NK-92 treated with Interleukin-12 subunit alpha and Interleukin-12 subunit beta, amount 100 ng/mL, for 24 hours (cell line): ENCODE results near the gene EXOSC1.
"Not testable (repeated sequence)": the region's sequence is repeated elsewhere in the genome, so short reads cannot be mapped to it uniquely, and the experiment has no call there.

Experiments used
- DNase-seq: peaks from one replicate; lab custom pipeline; 2025; lab: John Stamatoyannopoulos, UW

The EXOSC1 gene, protein sequence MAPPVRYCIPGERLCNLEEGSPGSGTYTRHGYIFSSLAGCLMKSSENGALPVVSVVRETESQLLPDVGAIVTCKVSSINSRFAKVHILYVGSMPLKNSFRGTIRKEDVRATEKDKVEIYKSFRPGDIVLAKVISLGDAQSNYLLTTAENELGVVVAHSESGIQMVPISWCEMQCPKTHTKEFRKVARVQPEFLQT

DNA sequence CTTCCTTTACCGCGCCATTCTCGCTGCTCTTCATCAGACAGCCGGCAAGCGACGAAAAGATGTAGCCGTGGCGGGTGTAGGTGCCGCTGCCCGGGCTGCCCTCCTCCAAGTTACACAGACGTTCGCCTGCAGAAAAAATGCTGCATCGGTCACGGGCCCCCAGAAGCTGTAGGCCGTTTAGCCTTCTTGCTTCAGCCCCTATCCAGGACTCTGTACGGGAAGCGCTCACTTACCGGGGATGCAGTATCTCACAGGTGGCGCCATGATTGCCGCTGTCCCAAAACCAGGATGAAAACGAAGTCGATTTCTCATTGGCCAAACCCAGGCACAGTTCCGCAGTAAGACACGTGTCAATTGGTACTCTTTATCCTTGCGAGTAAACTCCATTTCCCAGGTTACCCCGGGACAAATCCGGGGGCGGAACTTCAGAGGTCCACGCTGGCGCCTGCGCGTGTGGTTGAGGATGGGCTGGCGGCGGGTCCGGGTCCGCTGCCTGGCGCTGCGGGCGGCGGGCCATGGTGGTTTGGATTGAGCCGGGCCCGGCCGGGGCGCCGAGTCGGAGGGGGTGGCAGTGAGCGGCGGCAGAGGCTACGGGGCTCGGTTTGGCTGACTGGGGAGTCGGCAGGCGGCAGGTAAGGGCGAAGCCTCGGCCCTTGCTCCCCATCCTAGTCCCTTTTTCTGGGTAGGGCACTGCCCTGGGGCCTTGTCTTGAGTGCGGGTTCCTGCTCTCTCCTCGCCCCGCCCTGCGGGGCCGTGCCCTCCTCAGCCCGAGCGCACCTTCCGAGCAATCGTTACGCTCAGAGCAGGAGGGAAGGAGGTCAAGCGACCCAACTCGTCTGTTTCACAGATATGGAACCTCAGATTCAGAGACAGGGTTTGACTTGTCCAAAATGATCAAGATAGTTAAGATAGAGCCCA lies at the start of gene EXOSC1, which contains the start of gene ZDHHC16:
TSS of gene EXOSC1 (minus strand) at position 285 of the 918 bp plus-strand sequence. CDS start at position 264, 21 bp downstream.
TSS of gene ZDHHC16 (plus strand) at position 454 of the 918 bp plus-strand sequence. CDS start 5,501 bp downstream, outside the sequence.
- DNase-seq = peak; percentile 85

DNA sequence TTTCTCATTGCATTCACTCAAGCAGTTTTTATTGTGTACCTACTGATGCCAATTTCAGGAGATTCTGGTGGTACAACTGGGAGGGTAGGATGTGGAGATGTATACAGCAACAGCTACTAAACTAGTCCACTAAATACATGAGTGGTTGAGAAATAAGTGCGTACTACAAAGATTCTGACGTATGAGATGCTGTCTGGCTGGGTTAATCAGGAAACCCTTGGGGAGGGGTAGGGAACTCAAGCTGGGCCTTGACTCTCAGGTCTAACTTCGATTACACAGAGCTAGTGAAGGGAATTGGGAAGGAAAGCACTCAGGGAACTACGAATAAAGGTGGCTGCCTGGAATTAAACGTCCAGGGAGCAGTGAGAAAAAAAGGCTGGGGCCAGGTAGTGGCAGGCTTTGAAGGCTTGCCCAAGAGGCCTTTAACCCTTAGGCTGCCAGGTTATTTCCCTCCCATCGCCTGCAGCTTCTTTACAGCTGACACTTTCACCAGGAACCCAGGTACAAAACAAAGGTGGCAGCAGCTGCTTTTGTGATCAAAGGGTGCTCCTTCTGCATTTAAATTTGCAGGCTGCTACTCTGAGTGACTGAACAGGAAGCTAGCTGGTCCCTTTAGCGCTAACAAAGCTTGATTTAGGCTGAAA lies 49.2 kb upstream of the EXOSC1 start:
- DNase-seq = no peak

DNA sequence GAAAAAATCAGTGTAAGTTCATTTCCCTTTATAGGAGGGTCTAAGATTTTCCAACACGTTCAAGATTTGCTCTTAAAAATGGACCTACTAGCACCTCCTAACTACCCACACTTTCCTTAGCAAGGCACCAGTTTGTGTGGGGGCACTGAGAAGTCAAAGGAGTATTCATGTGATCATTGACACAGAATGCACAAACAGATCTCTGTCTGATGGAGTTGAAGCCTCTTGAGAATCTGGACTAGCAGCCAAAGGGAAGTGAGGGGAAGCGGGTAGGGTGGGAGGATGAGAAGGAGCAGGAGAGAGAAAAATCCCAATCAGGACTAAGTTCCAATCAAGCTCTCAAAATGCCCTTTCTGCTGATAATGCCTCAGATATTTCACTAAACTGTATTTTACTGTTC lies 48.3 kb upstream of the EXOSC1 start:
- no peak for DNase-seq

DNA sequence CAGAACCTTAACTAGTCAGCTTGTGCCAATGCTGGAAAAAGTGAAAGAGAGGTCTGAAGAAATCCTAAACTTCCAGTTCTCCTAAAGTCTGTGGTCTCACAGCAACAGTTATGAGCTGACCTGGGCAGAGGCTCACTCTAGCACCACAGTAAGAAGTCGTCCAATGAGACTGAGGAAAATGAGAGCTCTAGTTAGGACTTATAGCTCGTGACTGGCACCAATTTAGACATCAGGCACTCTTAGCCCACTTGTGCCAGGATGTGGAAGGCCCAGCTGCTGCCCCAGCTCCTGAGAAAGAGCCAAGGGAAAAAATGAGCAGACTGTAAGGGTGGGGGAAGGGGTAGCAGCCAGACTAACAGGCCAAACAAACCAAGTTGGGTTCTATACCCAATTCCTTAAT lies 44.8 kb upstream of the EXOSC1 start:
- no peak for DNase-seq

DNA sequence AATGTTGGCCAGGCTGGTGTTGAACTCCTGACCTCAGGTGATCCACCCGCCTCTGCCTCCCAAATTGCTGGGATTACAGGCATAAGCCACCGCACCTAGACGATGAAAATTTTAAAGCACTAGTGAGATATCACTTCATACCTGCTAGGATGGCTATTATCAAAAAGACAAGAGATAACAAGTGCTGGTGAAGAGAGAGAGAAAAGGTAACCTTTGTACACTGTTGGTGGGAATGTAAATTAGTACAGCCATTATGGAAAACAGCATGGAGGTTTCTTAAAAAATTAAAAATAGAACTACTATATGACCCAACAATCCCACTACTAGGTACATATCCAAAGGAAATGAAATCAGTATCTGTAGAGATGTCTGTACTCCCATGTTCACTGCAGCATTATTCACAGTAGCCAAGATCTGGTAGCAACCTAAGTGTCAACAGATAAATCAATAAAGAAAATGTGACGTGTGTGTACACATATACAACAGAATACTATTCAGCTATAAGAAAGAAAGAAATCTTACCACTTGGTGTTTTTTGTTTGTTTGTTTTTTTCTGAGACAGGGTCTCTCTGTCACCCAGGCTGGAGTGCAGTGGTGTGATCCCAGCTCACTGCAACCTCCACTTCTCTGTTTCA lies 40.0 kb upstream of the EXOSC1 start:
- DNase-seq = no peak

GRCh38 chr10:97483921-97484320 lies 38.1 kb upstream of the EXOSC1 start:
- DNase-seq = no peak

DNA sequence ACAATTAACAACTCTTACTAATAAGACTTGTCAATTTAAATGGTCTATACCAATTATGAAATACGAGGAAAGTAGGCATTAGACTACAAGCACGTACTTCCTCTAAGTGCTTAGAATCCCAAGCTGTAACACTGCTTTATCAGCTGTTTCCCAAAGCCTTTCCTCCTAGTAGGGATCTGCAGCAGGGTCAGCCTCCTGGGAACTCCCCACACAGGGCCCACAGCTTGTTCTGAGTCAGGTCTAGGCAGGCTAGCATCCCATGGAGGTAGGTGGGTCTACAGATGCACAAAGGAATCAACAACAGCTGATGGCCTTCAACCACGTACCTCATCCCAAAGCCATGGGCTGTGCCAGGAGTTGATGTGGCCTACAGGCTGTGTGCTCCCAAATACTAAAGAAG lies 37.7 kb upstream of the EXOSC1 start:
- no peak for DNase-seq

DNA sequence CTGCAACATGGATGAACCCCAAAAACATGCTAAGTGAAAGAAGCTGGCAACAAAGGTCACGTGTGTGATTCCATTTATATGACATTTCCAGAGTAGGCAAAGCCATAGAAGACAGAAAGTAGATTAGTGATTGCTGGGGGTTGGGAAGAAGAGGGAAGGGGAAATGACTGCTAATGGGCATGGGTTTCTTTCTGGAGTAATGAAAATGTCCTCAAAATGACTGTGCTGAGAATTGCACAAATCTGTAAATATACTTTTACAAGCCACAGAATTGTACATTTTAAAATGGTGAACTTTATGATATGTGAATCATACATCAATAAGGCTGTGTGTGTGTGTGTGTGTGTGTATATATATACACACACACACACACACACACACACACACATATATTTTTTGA lies 36.6 kb upstream of the EXOSC1 start:
- no peak for DNase-seq

GRCh38 chr10:97481071-97481470 lies 35.3 kb upstream of the EXOSC1 start:
- no peak for DNase-seq

- DNase-seq = no peak
These were observed 34.1 kb upstream of the EXOSC1 start for GRCh38 chr10:97479939-97480338.

GRCh38 chr10:97479410-97479809 lies 33.6 kb upstream of the EXOSC1 start:
- not testable (repeated sequence) for DNase-seq

GRCh38 chr10:97475936-97476594 lies 30.3 kb upstream of the EXOSC1 start:
- DNase-seq = no peak

DNA sequence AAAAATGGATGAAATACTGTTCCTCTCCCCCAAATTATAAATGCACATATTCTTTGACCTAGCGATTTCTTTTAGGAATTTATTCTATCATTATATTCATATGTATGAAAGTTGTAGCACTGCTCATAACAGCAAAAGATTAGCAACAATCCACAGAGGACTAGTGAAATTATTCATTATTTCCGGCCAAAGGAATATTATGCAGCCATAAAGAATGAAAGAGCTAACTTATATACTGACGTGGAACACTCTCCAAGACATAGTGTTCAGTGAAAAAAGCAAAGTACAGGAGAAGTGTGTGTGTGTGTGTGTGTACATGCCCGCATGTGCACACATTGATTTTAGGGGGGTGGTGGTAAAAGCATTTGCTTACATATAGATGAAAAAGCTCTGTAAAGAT lies 29.1 kb upstream of the EXOSC1 start:
- no peak for DNase-seq

DNA sequence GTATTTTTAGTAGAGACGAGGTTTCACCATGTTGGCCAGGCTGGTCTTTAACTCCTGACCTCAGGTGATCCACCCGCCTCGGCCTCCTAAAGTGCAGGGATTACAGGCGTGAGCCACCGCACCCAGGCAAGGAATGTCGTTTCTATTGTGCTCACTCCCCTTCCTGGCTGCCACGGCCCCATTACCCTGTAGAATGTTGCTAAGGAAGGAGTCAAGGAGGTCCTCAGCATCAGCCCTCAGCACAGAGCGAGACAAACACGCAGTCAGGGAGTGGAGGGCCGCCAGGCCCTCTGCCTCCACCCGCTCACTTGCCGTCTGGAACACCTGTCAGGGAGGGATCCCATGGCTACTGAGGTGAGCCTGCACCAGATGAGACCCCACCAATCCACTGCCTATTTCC lies 23.0 kb upstream of the EXOSC1 start:
- not testable (repeated sequence) for DNase-seq

DNA sequence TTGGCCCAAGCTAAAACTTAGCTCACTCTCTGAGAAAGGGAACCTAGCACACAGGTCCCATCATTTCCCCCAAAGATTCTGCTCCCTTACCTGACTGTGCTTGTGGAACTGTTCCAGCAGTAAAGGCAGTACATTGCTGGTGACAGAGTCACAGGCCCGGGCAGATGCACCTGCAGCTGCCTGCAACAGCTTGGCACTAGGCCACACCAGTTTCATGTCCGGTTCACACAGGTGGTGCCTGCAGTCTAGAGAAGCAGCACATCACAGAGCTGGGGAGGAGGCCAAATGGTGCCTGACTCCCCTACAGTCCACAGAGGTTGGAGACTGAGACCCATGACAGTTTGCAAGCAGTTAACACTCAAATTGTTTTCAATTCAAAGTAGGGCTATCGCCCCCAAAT lies 22.4 kb upstream of the EXOSC1 start:
- no peak for DNase-seq

DNA sequence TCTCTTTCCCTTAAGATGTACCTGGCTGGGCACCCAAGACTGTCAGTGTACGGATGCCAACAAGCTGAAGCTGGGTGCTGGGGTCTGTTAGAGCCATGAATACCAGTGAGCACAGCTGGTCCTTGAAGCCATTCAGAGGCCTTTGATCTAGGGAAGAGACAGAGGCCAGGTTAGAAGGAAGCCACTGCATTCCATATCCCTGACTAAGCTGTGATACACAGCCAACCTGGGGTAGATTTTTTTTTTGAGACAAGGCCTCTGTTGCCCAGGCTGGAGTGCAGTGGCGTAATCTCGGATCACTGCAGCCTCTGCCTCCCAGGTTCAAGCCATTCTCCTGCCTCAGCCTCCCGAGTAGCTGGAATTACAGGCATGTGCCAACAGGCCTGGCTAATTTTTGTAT lies 20.9 kb upstream of the EXOSC1 start:
- no peak for DNase-seq

DNA sequence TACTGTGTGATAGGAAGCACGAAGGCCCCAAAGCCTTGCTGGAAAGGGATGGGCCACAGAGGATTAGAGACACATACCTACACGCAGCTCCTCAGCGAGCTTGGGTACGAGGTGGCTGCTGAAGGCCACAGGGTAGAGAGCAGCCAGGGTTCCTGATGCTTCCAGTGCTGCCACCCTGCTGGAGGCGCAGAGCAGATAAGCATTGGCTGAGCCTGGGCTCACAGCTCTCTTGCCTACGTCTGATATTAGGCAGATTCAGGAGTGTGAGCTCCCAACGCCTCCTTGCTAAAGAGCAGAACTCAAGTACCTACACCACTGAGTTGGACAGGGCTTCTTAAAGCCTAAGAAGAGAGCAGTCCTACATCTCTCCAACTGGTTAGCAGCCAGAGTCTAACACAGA lies 20.2 kb upstream of the EXOSC1 start:
- no peak for DNase-seq

- no peak for DNase-seq
These were observed 18.4 kb upstream of the EXOSC1 start for GRCh38 chr10:97464226-97464625.

DNA sequence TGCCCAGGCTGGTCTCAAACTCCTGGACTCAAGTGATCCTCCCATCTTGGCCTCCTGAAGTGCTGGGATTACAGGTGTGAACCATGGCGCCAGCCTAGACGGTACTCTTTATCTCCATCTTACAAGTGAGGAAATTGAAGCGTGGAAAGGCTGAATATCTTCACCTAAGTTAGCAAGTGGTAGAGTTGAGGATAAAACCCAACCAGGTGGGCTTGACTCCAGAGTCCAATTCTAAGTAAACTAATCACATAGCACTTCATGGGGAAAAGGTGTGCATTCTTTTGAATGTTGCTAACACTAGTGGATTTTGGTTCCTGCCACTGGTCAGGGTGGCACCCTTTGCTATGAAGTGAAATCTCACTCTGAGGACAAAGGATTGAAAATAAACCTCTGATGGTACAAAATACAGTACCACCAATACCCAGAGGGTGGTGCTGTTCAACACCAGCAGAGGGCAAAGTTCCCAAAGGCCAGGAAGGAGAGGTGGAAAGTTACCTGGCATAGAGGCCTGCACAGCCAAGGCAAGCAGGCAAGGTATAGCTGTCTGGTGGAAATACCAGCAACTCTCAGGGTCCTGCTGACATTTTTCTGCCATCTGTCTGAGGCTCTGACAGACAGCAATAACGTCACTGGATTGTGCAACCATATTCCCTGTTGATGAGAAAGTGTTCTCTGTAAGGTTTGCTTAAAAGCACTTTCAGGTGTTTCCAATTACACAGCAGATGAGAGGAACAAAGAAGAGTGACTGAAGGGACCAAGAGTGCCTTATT lies 17.7 kb upstream of the EXOSC1 start:
- DNase-seq = no peak

GRCh38 chr10:97462309-97462708 lies 16.5 kb upstream of the EXOSC1 start:
- DNase-seq = no peak

DNA sequence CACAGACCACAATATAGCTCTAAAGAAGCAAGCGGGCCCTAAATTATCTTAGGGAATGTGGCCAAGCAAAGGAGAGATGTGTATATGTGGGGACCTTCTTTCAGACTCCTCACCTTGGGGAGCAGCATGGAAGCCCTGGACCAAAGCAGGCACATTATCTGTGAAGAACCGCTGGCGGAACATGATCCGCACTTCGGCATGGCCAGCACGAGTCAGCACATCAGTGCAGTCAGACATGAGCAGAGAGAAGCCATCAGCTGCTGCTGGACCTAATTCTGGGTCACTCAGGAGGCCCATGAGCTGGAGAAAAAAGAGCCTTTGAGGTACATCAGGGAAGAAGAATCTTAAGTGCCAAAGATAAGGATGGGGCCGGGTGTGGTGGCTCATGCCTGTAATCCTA lies 14.1 kb upstream of the EXOSC1 start:
- DNase-seq = no peak
